Activated T-helper 17 cell treated with anti-CD3 and anti-CD28 coated beads, Interleukin-2, amount 50 U/mL, for 72 hours (primary cell): ENCODE data around the gene TSPAN5. TPM values are rescaled to one million over a fixed set of nuclear protein-coding genes. Genes with fewer than 3 reads are reported as not detected.
A peak's percentile ranks its signal among the peaks of the same experiment; 100 is the strongest.
"Not testable (repeated sequence)": the region's sequence is repeated elsewhere in the genome, so short reads cannot be mapped to it uniquely, and the experiment has no call there.

Source experiments
- ATAC-seq: fragments of 150-1000 bp; cut with Tn5 transposase; replicated peaks from 2 replicates; pipeline ENCODE4 v1.10.0; 2021; ENCODE audit warnings: mild to moderate bottlenecking, moderate library complexity
- H3K27ac Mint-ChIP-seq: one replicate; pipeline ENCODE4 v1.8.0; 2022; ENCODE audit warnings: mixed read lengths
- H3K27me3 Mint-ChIP-seq: one replicate; pipeline ENCODE4 v1.8.0; 2022; ENCODE audit warnings: mixed read lengths
- H3K36me3 Mint-ChIP-seq: one replicate; pipeline ENCODE4 v1.8.0; 2022; ENCODE audit warnings: low read depth, mild to moderate bottlenecking, mixed read lengths
- H3K4me1 Mint-ChIP-seq: one replicate; pipeline ENCODE4 v1.8.0; 2022; ENCODE audit warnings: mixed read lengths
- H3K4me3 Mint-ChIP-seq: one replicate; pipeline ENCODE4 v1.8.0; 2022; ENCODE audit warnings: mild to moderate bottlenecking, mixed read lengths
- H3K9me3 Mint-ChIP-seq: one replicate; pipeline ENCODE4 v1.8.0; 2022; ENCODE audit warnings: mixed read lengths
- total RNA-seq, 2 donors: library from RNA; stranded (reverse); gene quantifications; one replicate each; pipeline ENCODE4 v1.2.3, GENCODE V29; 2022

The TSPAN5 gene
- total RNA-seq, 2 donors from 2014 or later: 17.8 to 19.0 TPM

DNA sequence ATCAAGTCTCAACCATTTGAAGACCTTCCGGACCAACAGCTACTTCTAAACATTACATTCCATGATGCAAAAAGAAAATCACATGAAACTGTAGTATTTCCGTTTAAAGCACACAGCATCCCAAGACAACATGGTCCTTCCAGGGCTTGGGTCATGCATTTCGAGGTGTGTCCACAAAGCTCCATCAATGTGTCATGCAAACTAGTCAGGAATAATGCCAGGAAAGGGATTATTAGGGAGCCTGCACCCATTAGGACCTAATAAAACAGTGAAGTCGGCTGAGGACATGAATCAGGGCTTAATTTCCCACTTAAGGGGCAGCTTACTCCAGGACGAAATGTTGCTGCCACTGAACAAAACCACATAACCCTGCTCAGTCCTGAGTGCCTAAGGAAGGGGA lies 177.9 kb downstream of the TSPAN5 start:
- no peaks in the 10 kb centered on the region for H3K27me3 Mint-ChIP-seq
- peak overlapping the region; percentile 37 for H3K27ac Mint-ChIP-seq
- H3K4me3 Mint-ChIP-seq: no peak overlapping the region
- peaks cover 51% of the 10 kb centered on the region for H3K4me1 Mint-ChIP-seq
- ATAC-seq: no peak
- H3K9me3 Mint-ChIP-seq: no peaks in the 10 kb centered on the region
- H3K36me3 Mint-ChIP-seq: peaks cover 71% of the 10 kb centered on the region

DNA sequence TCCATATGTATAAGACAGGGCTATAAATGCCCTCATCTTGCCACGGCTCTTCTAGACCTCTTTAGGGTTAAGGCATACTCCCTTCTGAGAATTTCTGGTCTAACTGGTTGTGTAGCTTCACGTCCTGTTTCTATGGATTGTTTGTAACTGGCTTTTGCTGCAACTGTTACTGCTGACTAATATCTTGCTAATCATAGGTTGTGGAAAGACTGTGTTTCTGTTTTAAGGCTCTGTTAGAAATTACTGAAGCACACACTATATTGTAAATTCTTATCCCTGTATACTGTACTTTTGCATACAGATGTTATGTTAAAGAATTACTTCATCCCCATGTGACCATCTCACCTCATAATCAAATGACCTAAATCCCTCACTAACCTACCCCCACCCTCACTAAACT lies 178.8 kb downstream of the TSPAN5 start:
- Mint-ChIP-seq H3K36me3 (peaks cover 73% of the 10 kb centered on the region), H3K4me1 (peaks cover 49% of the 10 kb centered on the region), H3K27ac (peak overlapping the region; percentile 40), H3K4me3 (peak overlapping the region; percentile 17)
- ATAC-seq, H3K27me3 Mint-ChIP-seq, H3K9me3 Mint-ChIP-seq: not testable (repeated sequence)

DNA sequence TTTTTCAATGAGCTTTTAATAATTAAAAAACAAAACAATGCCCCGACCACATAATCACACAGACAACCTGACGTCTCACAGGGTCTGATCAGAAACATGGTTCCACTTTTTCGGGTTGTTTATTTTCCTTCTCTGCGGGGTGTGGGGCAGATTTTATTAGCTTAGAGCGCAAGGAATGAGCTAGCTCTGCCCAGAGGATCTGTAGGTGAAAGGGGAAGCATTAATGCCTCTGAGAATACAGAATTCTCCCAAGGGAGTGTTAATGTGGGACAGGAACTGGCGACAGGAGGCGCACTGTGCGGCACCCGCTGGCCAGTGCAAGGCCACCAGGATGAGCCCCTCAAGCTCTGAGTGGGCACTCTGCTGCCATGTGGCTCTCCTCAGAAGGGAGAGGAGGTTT lies 181.5 kb downstream of the TSPAN5 start:
- ATAC-seq: no peak
- H3K27ac Mint-ChIP-seq: no peak overlapping the region
- H3K4me3 Mint-ChIP-seq: no peak overlapping the region
- H3K36me3 Mint-ChIP-seq: peaks cover 81% of the 10 kb centered on the region
- H3K9me3 Mint-ChIP-seq: no peaks in the 10 kb centered on the region
- peaks cover 29% of the 10 kb centered on the region for H3K4me1 Mint-ChIP-seq
- H3K27me3 Mint-ChIP-seq: no peaks in the 10 kb centered on the region

DNA sequence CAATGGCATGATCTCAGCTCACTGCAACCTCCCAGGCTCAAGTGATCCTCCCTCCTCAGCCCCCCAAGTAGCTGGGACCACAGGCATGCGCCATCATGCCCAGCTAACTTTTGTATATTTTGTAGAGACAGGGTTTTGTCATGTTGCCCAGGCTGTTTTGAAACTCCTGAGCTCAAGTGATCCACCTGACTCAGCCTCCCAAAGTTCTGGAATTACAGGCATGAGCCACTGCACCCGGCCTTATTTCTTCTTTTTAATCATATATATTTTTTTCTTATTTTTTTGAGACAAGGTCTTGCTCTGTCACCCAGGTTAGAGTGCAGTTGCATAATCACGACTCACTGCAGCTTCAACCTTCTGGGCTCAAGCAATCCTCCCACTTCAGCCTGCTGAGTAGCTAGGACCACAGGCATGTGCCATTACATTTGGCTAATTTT lies 184.0 kb downstream of the TSPAN5 start:
- H3K36me3 Mint-ChIP-seq: peaks cover 83% of the 10 kb centered on the region
- peak; percentile 82 for ATAC-seq
- H3K4me1 Mint-ChIP-seq: peaks cover 20% of the 10 kb centered on the region
- H3K4me3 Mint-ChIP-seq: peak overlapping the region; percentile 18
- peak overlapping the region; percentile 67 for H3K27ac Mint-ChIP-seq
- no peaks in the 10 kb centered on the region for H3K9me3 Mint-ChIP-seq
- no peaks in the 10 kb centered on the region for H3K27me3 Mint-ChIP-seq

DNA sequence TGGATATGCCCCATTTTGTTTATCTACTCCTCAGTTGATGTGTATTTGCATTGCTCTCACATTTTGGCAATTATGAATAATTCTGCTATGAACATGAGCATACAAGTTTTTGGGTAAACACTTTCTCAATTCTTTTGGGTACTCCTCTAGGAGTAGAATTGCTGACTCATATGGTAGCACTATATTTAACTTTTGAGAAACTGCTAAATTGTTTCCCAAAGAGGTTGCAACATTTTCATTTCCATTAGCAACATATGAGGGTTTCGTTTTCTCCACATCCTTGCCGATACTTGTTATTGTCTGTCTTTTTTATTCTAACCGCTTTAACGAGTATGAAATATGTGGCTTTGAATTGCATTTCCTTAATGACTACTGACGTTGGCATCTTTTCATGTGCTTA lies 185.4 kb downstream of the TSPAN5 start:
- Mint-ChIP-seq H3K36me3 (peaks cover 69% of the 10 kb centered on the region), H3K4me3 (no peak overlapping the region), H3K4me1 (peaks cover 24% of the 10 kb centered on the region), H3K9me3 (no peaks in the 10 kb centered on the region), H3K27ac (no peak overlapping the region), H3K27me3 (no peaks in the 10 kb centered on the region)
- peak; percentile 42 for ATAC-seq

DNA sequence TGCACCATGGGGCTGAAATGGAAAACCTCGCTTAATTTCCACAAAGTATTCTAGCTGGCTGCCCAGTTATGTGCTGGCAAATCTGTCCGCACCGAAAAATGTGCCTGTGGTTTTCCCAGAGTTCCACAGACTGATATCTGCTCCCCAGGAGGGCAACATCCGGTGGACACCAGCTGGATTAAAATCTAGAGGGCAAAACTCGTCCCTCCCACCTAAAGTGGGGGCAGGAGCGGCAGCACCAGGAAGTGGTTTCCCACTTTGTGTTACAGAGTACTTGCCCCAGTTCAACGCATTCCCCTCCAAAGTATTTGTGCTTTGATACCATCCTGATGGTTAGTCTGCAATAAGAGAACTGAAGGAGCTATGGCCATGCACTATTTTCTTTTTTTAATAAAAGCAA lies 187.6 kb downstream of the TSPAN5 start:
- H3K27me3 Mint-ChIP-seq: no peaks in the 10 kb centered on the region
- ATAC-seq: no peak
- no peaks in the 10 kb centered on the region for H3K9me3 Mint-ChIP-seq
- H3K36me3 Mint-ChIP-seq: peaks cover 51% of the 10 kb centered on the region
- no peak overlapping the region for H3K27ac Mint-ChIP-seq
- peaks cover 24% of the 10 kb centered on the region for H3K4me1 Mint-ChIP-seq
- no peak overlapping the region for H3K4me3 Mint-ChIP-seq

DNA sequence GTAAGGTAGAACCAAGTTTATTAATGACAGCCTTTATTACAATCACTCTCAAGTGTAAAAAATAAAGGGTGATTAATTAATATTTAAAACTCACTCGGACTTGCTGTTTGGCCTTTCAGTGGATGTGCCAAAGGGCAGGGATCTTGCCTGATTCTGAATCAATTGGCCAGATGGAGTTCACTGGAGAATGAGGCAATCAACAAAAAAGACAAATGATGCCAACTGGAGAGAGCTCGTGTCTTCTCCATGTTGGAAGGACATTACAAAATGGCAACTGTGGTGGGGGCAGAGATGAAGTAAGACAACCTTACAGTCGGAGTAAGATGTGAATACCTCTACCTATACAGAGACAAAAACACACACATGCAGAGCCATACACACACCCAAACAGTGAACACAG lies 188.0 kb downstream of the TSPAN5 start:
- Mint-ChIP-seq H3K4me1 (peaks cover 23% of the 10 kb centered on the region), H3K36me3 (peaks cover 46% of the 10 kb centered on the region), H3K9me3 (no peaks in the 10 kb centered on the region), H3K27me3 (no peaks in the 10 kb centered on the region), H3K4me3 (no peak overlapping the region), H3K27ac (no peak overlapping the region)
- ATAC-seq: no peak

DNA sequence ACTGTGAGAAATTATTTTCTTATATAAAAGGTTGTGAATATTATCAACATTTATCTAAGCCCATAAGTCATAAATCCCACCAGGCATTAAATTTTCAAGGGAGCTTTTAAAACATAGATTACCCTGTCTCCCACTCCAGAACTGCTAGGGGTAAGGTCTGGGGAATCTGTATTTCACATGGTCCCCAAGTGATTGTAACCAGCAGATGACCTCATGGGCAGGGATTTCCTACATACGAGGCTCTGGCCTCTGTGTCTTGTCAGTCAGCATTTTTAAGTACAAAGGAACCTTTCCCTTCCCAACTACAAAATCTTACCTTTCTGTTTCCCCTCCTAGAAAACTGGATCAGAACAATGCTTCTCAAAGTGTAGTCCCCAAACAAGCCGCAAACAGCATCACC lies 188.6 kb downstream of the TSPAN5 start:
- Mint-ChIP-seq H3K4me1 (peaks cover 19% of the 10 kb centered on the region), H3K4me3 (no peak overlapping the region), H3K27ac (no peak overlapping the region), H3K9me3 (no peaks in the 10 kb centered on the region), H3K27me3 (no peaks in the 10 kb centered on the region), H3K36me3 (peaks cover 40% of the 10 kb centered on the region)
- no peak for ATAC-seq

DNA sequence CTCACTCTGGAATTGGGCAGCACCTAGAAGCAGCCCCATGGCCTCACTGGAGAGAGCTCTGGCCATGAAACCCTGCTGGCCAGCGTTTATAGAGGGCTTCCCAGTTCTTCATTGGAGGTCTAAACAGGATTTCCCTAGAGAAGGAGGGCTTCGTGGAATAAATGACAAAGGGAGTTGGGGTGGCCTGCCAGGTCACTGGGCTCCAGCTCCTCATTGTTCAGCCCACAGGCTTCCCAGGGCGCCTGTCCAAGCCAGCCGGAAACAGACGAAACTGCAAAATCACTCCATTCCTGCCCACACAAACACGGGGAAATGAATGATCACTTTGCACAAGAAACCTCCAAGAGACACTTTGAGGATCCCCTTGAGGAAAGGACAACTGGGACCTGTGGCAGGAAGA lies 189.7 kb downstream of the TSPAN5 start:
- no peak for ATAC-seq
- H3K4me3 Mint-ChIP-seq: no peak overlapping the region
- H3K27ac Mint-ChIP-seq: no peak overlapping the region
- H3K27me3 Mint-ChIP-seq: no peaks in the 10 kb centered on the region
- H3K36me3 Mint-ChIP-seq: peaks cover 29% of the 10 kb centered on the region
- H3K4me1 Mint-ChIP-seq: peaks cover 19% of the 10 kb centered on the region
- no peaks in the 10 kb centered on the region for H3K9me3 Mint-ChIP-seq

DNA sequence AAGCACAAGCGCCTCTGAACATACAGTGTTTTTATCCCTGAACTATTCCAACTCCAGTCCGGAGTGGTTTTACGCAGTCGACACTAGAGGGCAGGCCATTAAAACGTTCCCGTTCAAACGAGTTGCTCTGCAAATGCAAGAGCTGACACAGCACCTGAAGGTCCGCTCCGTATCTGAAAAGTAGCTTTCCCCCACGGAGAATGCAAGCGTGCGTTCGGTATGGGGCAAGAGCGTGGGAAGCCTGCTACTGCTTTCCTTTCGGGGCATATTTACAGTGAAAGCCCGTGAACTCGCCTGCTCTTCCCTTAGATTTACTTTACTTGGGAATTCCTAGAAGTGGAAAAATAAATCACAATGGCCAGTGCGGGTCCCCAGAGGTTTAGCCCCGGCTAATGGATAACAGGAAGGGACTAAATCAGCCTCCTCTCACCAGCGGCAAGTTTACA lies 190.8 kb downstream of the TSPAN5 start:
- peak overlapping the region; percentile 53 for H3K4me3 Mint-ChIP-seq
- H3K9me3 Mint-ChIP-seq: no peaks in the 10 kb centered on the region
- ATAC-seq: peak; percentile 93
- H3K27ac Mint-ChIP-seq: no peak overlapping the region
- H3K36me3 Mint-ChIP-seq: peaks cover 19% of the 10 kb centered on the region
- H3K4me1 Mint-ChIP-seq: peaks cover 14% of the 10 kb centered on the region
- no peaks in the 10 kb centered on the region for H3K27me3 Mint-ChIP-seq

DNA sequence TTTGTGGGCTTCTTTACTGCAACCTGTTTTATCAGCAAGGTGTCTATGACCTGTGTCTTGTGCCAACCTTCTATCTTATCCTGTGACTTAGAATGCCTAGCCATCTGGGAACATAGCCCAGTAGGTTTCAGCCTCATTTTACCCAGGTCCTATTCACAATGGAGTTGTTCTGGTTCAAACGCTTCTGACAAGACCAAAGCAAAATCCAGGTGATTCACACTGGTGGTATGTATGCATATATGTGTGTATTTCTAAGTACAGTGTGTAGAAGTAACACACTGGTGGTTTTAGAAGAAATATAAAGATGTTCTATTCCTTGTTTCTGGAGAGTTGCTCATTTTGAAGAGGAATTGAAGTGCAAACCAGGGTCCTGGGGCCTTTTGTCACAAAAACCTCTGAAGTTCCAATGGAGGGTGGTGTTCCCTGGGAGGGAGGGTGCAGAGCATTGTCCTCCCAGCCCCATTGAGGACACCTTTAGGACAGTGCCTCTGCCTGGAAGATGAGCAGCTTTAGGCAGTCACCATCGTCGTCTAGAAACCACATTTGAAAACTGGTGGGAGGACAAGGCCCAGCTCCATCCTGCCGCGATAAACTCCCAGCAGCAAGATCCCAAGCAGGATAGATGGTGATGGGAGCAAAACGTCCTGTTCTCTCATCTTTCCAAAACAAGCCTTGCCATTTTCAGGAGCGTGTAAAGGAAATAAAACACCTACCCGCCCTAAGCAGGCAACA lies 191.4 kb downstream of the TSPAN5 start:
- no peak overlapping the region for H3K27ac Mint-ChIP-seq
- H3K9me3 Mint-ChIP-seq: no peaks in the 10 kb centered on the region
- peaks cover 13% of the 10 kb centered on the region for H3K36me3 Mint-ChIP-seq
- ATAC-seq: peak; percentile 23
- peaks cover 14% of the 10 kb centered on the region for H3K4me1 Mint-ChIP-seq
- H3K27me3 Mint-ChIP-seq: no peaks in the 10 kb centered on the region
- H3K4me3 Mint-ChIP-seq: peak overlapping the region; percentile 53

DNA sequence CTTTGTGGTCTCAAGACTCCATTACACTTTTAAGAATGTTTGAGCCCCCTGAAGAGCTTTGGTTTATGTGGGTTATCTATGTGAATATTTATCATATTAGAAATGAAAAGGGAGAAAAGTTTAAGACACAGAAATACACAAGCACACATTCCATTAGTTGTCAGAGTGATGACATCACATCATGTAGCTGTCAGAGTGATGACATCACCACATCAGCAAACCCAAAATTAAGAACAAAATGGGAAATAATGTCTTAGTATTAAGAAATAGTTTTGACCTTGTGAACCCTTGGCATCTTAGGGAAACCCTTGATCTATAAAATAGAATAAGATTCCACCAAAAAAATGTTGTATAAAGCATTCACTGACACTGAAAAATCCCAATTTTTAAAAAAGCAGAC lies 195.9 kb downstream of the TSPAN5 start:
- H3K27ac Mint-ChIP-seq: no peak overlapping the region
- ATAC-seq: no peak
- no peaks in the 10 kb centered on the region for H3K36me3 Mint-ChIP-seq
- H3K9me3 Mint-ChIP-seq: no peaks in the 10 kb centered on the region
- H3K27me3 Mint-ChIP-seq: no peaks in the 10 kb centered on the region
- no peak overlapping the region for H3K4me3 Mint-ChIP-seq
- H3K4me1 Mint-ChIP-seq: no peaks in the 10 kb centered on the region

DNA sequence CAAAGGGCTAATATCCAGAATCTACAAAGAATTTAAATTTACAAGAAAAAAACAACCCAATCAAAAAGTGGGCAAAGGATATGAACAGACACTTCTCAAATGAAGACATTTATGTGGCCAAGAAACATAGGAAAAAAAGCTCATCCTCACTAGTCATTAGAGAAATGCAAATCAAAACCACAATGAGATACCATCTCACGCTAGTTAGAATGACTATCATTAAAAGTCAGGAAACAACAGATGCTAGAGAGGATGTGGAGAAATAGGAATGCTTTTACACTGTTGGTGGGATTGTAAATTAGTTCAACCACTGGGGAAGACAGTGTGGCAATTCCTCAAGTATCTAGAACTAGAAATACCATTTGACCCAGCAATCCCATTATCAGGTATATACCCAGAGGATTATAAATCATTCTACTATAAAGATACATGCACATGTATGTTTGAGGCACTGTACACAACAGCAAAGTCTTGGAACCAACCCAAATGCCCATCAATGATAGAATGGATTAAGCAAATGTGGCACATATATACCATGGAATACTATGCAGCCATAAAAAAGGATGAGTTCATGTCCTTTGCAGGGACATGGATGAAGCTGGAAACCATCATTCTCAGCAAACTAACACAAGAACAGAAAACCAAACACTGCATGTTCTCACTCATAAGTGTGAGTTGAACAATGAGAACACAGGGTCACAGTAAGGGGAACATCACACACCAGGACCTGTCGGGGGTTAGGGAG lies 197.1 kb downstream of the TSPAN5 start:
- not testable (repeated sequence) for H3K9me3 Mint-ChIP-seq, H3K4me3 Mint-ChIP-seq, H3K4me1 Mint-ChIP-seq, H3K36me3 Mint-ChIP-seq, H3K27me3 Mint-ChIP-seq, ATAC-seq
- H3K27ac Mint-ChIP-seq: peak overlapping the region; percentile 15

DNA sequence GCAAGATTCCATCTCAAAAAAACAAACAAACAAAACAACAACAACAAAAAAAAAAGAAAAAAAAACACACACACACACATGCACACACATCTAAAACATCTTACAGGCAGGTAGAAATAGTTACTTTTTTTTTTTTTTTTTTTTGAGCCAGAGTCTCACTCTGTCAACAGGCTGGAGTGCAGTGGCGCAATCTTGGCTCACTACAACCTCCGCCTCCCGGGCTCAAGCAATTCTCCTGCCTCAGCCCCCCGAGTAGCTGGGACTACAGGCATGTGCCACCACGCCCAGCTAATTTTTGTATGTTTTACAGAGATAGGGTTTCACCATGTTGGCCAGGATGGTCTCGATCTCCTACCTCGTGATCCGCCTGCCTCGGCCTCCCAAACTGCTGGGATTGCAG lies 201.0 kb downstream of the TSPAN5 start:
- not testable (repeated sequence) for ATAC-seq, H3K4me3 Mint-ChIP-seq, H3K4me1 Mint-ChIP-seq, H3K27me3 Mint-ChIP-seq, H3K36me3 Mint-ChIP-seq, H3K27ac Mint-ChIP-seq, H3K9me3 Mint-ChIP-seq

DNA sequence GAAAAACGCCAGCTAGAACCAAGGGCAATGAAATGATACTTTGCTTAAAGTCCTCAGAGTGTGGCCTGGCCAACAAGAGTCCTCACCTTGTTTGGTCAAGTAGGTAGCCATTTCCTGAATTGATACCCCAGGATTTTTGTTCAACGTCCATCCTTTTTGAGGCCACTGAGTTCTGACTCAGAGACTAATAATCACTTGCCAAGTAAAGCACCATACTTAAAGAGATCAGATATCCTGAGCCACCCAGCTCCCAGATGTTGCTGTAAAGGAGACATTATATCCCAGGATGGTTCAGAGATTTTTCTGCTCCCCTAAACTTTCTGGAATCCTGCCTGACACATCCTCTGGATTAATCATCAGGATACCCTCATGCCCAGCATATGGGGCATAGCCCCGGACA lies 206.3 kb downstream of the TSPAN5 start:
- H3K4me3 Mint-ChIP-seq: no peak overlapping the region
- no peak for ATAC-seq
- H3K9me3 Mint-ChIP-seq: no peaks in the 10 kb centered on the region

More for the DNA sequence above, 206.3 kb downstream of the TSPAN5 start:
- Mint-ChIP-seq H3K27me3 (no peaks in the 10 kb centered on the region), H3K4me1 (peaks cover 17% of the 10 kb centered on the region), H3K36me3 (no peaks in the 10 kb centered on the region), H3K27ac (no peak overlapping the region)
